GM18517 (cell line): ENCODE results near the gene TRIM49C.
"Not testable (repeated sequence)": the region's sequence is repeated elsewhere in the genome, so short reads cannot be mapped to it uniquely, and the experiment has no call there.

Experiments
- ATAC-seq: cut with Tn5 transposase; IDR thresholded peaks from one replicate; pipeline ENCODE4 v1.9.1; 2021; ENCODE audit warnings: mild to moderate bottlenecking, moderate library complexity; ENCODE audit not compliant: unreplicated experiment

TRIM49C gene

GRCh38 chr11:90030806-90031205 is at the start of gene TRIM49C:
TRIM49C (plus strand) TSS chr11:90031106; CDS start chr11:90035212, 4,106 bp downstream.
- not testable (repeated sequence) for ATAC-seq

- not testable (repeated sequence) for ATAC-seq
Observed at GRCh38 chr11:90024184-90024583, 6.7 kb upstream of the TRIM49C start.

- ATAC-seq = not testable (repeated sequence)
Observed at GRCh38 chr11:90051591-90052209, 20.8 kb downstream of the TRIM49C start.

GRCh38 chr11:90052311-90052710 is 21.4 kb downstream of the TRIM49C start:
- ATAC-seq = not testable (repeated sequence)

DNA sequence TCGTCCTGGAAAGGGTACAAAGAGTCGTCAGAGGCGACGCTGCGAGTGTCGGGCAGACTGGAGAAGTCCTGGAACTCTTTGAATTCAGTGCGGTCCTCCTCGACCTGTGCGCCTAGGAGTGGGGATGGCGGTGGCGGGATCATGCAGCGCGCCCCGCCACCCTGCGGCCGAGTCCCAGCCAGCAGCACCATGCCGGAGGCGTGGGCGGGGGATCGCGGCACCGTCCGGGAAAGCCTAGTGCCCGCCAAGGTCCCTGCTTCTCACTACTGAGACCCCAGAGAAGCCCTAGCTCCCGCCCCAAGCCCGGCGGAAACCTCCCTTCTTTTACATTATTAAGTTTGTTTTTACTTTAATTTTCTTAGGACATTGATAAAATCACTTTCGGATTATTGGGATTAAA is 22.6 kb downstream of the TRIM49C start:
- ATAC-seq = not testable (repeated sequence)

DNA sequence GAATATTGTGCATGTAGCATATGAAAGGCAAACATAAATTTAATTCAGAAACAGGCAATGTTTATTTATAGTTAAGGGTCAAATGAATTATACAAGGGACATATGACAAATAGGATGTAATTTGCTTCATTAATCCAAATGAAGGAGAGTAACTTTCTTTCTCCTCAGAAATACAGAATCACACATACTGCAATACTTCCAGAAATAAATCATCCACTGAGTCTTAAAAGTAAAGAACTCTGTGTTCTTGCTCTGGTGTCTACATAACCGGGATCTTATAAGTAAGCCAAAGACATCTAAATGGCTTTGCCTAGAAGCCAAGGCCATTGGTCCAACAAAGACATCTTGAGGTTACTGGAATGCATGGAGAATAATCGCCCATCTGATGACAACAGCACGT is 54.7 kb downstream of the TRIM49C start, which contains the start of gene UBTFL1:
Gene UBTFL1 (plus strand): TSS at position 301 of the 400 bp plus-strand sequence. CDS start 0 bp downstream, at position 301.
- ATAC-seq = not testable (repeated sequence)

- ATAC-seq = not testable (repeated sequence)
Observed at GRCh38 chr11:90088731-90089130, 57.8 kb downstream of the TRIM49C start.
